SHP77 treated with DMSO at 0.1 percent for 48 hours (cell line): ENCODE results near the gene PALB2.

Experiments
- DNase-seq: peaks from one replicate; lab custom pipeline; 2025; lab: John Stamatoyannopoulos, UW

Gene PALB2

GRCh38 chr16:23581764-23582163, 59.3 kb downstream of the PALB2 start:
- no peak for DNase-seq

GRCh38 chr16:23580391-23580790, 60.7 kb downstream of the PALB2 start:
- no peak for DNase-seq

GRCh38 chr16:23579371-23579770, 61.7 kb downstream of the PALB2 start:
- DNase-seq, result no peak

GRCh38 chr16:23578101-23578830, 62.8 kb downstream of the PALB2 start:
- no peak for DNase-seq

GRCh38 chr16:23577493-23577892, 63.6 kb downstream of the PALB2 start:
- DNase-seq, result no peak

- no peak for DNase-seq
These were observed 65.3 kb downstream of the PALB2 start for GRCh38 chr16:23575834-23576233.

- DNase-seq, result no peak
These were observed 67.3 kb downstream of the PALB2 start for GRCh38 chr16:23573817-23574216.

- DNase-seq, result no peak
These were observed 68.7 kb downstream of the PALB2 start for GRCh38 chr16:23572394-23572793.

GRCh38 chr16:23571895-23572294, 69.2 kb downstream of the PALB2 start:
- no peak for DNase-seq

- DNase-seq, result no peak
These were observed 70.0 kb downstream of the PALB2 start for GRCh38 chr16:23570992-23571632.

GRCh38 chr16:23567602-23568001, 73.5 kb downstream of the PALB2 start:
- no peak for DNase-seq

GRCh38 chr16:23566724-23567123, 74.4 kb downstream of the PALB2 start:
- no peak for DNase-seq

GRCh38 chr16:23564575-23565363, 76.3 kb downstream of the PALB2 start:
- no peak for DNase-seq

- DNase-seq, result no peak
These were observed 77.9 kb downstream of the PALB2 start for GRCh38 chr16:23563186-23563585.

GRCh38 chr16:23562505-23562904, 78.6 kb downstream of the PALB2 start:
- DNase-seq, result no peak

GRCh38 chr16:23561586-23561985, 79.5 kb downstream of the PALB2 start:
- DNase-seq, result no peak

- no peak for DNase-seq
These were observed 83.1 kb downstream of the PALB2 start for GRCh38 chr16:23557779-23558702.

GRCh38 chr16:23556881-23557778, 84.0 kb downstream of the PALB2 start, which contains the start of the genes EARS2 and UBFD1:
Gene EARS2, minus strand, starts transcription at chr16:23557350. Its CDS starts 7 bp downstream, at chr16:23557343.
Gene UBFD1, plus strand, starts transcription at chr16:23557727. Its CDS starts 16 bp downstream, at chr16:23557743.
- peak; percentile 69 for DNase-seq

GRCh38 chr16:23554536-23554935, 86.6 kb downstream of the PALB2 start:
- DNase-seq, result no peak
